Activated CD8-positive, alpha-beta memory T cell treated with anti-CD3 and anti-CD28 coated beads for 48 hours (primary cell): Measurements from ENCODE around the gene CDC42BPA.
"Not testable (repeated sequence)": the region's sequence is repeated elsewhere in the genome, so short reads cannot be mapped to it uniquely, and the experiment has no call there.

ENCODE experiments used
- DNase-seq, 3 experiments: peaks; one replicate each; pipeline ENCODE4 v3.0.0-alpha.2; 2020; ENCODE audit warnings: low read depth in 2 of 3, low spot score in 2 of 3

CDC42BPA gene

DNA sequence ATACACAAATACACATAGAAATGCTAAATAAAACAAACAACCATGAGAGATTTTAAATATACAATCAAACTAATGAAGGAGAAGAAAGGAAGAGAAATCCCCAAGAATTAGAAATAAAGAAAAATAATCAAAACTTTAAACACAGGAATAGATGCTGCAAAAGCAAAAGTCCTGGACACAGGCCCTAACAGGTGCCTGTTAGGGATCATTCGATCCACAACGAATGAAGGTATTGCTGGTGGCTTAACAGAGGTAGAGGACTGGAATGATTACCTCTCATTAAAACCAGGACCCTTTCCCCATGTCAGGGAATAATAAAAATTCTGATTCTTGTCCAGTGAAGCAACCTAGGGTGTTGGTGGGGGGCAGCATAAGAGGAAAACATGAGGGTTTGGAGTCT, 56.8 kb downstream of the CDC42BPA start:
- DNase-seq, result no peak

DNA sequence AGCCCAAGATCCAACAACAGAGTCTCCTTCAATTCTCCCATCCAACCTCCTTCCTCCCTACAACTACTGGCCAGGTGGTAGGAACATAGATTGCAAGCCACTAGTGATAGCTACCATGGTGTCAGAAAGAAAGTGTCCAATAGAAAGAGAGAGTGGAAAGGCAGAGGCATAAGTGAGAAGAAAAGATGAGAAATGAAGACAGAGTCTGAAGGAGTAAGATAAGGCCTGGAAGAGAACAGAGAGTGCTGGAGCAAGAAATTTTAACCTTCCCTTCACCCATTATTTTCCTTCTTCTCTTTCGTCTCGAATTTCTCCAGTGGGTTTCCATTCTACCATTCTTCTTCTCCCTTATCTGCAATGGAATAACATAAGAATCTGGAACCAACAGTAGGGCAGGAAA, 57.9 kb downstream of the CDC42BPA start:
- DNase-seq, result no peak

DNA sequence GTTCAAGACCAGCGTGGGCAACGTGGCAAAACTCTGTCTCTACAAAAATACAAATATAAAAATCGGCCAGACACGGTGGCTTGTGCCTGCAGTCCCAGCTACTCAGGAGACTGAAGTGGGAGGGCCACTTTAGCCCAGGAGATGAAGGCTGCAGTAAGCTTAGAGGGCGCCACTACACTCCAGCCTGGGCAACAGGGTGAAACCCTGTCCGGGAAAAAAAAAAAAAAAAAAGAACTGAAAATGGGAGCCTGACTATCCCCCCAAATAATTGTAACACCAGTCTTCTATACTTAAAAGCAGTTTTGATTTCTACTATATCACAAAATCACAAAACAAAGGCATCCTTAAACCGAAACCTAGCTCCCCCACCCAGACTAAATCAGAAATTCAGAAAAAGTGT, 60.3 kb downstream of the CDC42BPA start:
- DNase-seq, result no peak

DNA sequence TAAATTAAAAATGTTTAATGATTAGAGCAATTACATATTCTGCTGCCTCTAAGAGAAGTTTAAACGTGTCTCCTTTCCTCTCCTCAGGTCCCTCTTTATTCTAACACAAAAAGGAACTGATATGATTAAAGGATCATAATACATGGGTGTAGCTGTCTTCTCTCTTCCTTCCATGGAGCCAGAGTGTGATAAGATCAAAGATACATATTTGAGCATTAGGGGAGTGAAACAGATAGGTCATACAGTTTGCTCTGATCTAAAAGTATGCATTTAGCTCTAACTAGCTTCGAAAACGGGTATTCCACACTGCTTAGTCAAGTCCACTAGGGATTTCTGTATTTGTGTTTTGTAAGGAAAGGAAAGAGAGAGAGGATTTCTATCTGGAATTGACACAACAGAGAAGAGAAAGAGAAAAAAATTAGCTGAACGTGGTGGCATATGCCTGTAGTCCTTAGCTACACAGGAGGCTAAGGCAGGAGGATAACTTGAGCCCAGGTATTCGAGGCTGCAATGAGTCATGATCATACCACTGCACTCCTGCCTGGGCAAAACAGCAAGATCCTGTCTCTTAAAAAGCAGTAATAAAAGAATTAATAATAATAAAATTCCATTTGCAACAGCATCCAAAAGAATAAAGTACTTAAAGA, 63.1 kb downstream of the CDC42BPA start:
- DNase-seq, result no peak

DNA sequence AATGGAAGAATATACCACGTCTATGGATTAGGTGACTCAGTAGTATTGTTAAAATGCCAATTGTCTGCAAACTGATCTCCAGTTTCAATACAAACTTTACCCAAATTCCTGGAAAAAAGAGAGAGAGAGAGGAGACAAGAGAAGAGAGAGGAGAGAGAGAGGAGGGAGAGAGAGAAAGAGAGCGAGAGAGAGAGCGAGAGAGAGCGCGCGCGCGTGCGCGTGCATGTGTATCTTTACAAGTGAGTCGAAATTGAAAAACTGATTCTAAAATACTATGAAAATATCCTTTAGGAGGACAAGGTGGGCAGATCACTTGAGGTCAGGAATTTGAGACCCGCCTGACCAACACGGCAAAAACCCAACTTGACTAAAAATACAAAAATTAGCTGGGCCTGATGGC, 65.2 kb downstream of the CDC42BPA start:
- DNase-seq, result no peak

DNA sequence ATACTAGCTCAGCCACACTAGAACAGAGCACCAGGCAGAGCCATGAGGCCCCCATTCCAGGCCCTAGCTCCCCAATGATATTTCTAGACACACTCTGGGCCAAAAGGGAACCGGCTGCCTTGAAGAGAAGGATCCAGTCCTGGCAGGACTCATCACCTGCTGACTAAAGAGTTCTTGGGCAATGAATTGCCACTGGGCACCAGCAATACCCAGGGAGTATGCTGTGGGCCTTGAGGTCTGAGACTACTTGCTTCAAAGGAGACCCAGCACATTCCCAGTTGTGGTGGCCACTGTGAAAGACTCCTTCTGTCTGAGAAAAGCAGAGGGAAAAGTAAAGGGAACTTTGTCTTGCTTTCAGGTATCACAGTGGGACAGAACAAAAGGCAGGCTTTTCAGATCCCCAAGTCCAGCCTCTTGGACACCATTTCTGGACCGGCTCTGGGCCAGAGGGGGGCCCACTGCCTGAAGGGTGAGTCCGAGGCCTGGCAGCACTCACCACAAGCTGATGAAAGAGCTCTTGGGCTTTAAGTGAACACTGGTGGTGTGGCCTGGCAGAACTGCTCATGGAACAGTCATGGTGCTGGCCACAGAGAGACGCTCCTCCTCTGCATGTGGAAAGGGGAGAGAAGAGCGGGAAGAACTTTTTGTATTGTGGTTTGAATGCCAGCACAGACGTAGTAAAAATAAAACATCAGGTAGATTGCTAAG, 72.5 kb downstream of the CDC42BPA start:
- no peak for DNase-seq

DNA sequence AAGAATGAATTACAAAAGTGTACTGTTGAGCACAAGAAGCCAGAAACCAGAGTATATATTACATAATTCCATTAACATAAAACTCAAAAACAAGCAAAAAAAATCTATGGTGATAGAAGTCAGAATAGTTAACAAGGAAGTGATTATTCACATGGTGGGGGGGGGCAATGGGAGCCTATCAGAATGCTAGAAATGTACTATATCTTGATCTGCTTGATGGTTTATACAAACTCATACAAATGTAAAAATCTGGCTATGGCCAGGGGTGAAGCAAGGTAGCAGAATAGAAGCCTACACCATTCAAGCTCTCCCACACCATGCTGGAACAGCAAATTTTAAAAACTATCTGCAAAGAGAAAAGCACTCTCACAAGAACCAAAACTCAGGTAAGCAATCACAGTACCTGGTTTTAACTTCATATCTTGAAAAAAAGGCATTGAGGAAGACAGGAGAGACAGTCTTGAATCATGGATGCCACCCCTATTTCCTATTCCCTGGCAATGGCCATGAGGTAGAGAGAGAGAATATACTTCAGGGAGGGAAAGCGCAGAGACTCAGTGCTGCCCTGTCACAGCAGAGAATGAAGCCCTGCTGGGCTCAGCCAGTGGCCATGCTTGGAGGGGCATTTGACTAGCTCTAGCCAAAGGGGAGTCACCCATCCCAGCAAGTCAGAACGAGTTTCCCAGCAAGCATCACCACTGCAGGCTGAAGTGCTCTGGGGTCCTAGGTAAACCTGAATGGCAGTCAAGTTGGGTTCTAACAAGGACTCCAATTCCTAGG, 73.8 kb downstream of the CDC42BPA start:
- DNase-seq, result no peak

DNA sequence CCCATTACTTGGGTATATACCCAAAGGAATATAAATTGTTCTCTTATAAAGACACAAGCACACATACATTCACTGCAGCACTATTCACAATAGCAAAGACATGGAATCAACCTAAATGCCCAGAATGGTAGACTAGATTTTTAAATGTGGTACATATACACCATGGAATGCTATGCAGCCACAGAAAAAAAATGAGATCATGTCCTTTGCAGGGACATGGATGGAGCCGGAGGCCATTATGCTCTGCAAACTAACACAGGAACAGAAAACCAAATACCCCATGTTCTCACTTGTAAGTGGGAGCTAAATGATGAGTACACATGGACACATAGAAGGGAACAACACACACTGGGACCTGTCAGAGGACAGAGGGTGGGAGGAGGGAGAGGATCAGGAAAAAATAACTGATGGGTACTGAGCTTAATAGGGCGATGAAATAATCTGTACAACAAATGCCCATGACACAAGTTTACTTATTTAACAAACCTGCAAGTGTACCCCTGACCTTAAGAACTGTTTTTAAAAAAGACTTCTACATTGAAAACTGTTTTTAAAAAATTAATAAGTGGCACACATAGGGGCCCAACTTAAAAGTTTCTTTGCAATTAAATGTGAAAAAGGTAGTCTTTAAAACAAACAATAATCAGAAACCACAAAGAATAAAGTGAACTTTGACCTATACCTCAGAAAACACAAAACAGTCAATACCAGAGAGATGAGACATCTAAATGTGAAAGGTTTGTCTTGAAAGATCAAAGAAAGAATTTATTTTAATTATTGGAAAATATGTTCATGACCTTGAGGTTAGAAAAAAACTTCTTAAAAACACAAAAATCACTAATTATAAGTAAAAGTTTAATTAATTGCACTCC, 75.2 kb downstream of the CDC42BPA start:
- DNase-seq, result no peak

DNA sequence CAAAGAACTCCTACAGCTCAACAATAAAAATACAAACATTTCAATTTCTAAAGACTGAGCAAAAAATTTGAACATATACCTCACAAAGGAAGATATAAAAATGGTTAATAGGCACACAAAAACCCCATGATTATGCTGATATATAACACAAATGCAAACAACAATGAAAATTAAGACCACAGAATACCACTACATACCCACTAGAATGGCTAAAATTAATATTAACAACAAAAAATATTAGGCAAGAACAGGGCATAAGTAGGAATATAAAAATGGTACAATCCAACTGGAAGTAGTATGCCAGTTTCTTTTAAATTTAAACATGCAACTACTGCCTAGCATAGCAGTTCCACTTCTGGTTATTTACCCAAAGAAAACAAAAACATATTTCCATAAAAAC, 77.3 kb downstream of the CDC42BPA start:
- no peak for DNase-seq

DNA sequence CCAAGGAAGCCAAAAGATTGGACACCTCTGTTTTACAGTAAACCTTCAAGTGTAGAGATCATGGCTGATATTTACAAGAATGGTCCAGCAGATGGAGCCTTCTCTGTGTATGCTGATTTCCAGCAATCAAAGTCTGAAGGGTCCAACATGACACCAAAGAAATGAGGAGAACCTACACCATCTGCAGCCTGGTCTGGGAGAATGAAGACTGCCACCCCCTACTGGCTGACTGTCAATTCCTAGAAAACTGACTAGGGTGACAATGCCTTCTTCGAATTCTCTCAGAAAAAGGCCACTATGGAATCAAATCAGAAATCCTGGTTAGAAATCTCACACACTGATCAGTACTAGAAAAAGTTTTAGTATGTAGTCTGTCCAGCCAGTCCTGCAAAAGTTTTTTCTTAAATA, 83.3 kb downstream of the CDC42BPA start:
- DNase-seq, result no peak

DNA sequence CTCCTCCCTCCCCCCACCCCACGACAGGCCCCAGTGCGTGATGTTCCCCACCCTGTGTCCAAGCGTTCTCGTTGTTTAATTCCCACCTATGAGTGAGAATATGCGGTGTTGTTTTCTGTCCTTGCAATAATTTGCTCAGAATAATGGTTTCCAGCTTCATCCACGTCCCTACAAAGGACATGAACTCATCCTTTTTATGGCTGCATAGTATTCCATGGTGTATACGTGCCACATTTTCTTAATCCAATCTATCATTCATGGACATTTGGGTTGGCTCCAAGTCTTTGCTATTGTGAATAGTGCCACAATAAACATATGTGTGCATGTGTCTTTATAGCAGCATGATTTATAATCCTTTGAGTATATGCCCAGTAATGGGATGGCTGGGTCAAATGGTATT, 87.2 kb downstream of the CDC42BPA start:
- DNase-seq, result not testable (repeated sequence)

DNA sequence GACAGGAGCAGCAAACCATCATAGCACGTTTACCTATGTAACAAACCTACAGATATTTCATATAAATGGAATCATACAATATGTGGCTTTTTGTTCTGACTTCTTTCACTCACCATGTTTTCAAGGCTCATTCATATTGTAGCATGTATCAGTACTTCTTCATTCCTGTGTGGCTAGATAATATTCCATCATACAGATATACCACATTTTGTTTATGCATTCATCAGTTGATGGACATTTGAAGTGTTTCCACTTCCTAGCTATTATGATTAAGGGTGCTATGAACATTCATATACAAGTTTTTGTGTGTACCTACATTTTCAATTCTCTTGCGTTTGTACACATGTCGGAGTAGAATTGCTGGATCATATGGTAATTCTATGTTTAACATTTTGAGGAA, 90.1 kb downstream of the CDC42BPA start:
- DNase-seq, result no peak

DNA sequence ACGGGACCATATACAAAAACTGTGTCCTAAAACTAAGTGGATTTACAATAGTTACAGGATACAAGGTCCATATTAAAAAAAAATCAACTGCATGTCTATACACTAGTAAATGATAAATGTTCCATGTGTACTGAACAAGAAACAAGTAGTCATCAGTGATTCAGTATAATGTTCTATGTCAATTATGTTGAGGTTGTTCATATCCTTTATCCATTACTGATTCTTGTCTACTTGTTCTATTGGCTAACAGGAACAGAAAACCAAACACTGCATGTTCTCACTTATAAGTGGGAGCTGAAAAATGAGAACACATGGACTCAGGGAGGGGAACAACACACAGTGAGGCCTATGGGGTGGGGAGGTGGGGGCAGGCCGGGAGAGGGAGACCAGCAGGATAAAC, 90.5 kb downstream of the CDC42BPA start:
- no peak for DNase-seq

DNA sequence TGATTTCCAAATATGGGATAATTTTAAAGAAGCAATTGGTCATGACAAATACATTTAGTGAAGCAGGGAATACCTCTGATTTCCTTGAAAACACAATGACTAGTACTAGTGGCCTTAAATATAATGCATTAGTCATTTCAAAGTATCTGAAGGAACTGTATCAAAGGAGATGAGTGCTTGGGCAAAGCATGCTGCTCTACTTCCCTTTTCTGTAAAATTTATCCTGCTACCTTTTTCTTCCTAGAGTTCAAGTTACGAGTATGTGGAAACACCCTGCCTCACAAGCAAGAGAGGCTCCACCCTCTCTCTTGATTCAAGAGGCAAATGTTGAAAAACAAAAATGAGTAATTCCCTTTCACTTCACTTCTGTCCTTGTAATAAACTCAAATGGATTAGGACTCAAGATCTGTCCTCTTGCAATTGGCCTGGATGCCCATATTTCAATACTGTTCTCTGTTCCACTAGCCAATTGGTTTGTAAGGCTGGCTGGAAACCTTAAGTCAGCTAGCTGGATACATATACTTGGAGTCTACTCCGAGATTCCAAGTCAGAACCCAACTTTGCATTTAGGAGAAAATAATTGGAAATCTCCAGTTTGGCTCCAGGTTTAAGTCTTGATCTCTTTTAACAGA, 92.5 kb downstream of the CDC42BPA start:
- no peak for DNase-seq

DNA sequence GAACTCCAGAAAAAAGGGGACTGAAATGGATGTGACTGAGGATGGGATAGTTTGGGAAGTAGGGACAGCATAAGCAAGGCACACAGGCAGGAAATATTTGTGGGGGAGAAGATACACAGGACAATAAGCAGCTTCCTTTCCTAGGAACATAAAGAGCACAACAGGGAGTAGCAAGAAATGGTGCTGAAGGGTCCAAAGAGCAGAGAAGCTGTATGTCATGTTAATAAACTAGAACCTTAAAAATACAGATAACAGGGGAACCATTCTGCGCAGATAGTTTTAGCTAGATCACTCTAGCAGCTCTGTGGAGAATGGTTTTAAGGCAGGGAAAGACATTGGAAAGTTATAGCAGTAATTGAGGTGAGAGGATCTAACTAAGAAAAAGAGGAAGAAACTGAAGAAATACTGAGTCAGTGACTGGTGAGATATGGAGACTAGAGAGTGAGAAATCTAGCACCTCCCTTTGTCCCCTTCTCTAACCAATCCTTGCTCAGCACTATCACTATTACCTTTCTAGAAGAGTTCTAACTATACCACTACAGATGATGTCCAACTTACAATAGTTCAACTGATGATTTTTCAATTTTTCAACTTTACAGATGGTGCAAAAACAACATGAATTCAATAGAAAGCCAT, 95.0 kb downstream of the CDC42BPA start:
- no peak for DNase-seq

DNA sequence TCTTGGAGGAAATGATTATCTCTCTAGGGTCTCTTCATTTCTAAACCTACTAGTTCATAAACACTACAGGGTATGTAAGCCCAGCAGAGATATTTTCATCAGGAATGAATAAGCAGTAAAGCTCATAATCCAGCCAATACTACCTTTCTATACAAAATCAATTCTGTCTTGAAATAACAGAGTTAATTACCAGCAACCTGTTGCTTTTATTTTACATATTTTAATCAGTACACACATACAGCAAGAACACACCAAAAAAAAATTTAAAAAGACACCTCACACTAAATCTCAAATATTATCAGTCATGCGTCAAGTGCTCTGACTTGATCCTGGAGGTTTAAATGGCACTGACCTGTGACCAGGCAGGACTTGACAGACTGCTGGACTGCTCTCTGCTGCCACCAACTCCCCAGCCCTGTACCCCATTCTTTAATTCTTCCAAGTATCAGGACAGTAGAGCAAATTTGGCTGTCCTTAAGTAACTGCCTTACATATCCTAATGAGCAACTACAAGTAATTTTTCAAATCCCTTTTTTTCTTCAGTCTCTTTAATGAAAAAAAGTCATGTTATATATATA, 98.5 kb downstream of the CDC42BPA start:
- no peak for DNase-seq

DNA sequence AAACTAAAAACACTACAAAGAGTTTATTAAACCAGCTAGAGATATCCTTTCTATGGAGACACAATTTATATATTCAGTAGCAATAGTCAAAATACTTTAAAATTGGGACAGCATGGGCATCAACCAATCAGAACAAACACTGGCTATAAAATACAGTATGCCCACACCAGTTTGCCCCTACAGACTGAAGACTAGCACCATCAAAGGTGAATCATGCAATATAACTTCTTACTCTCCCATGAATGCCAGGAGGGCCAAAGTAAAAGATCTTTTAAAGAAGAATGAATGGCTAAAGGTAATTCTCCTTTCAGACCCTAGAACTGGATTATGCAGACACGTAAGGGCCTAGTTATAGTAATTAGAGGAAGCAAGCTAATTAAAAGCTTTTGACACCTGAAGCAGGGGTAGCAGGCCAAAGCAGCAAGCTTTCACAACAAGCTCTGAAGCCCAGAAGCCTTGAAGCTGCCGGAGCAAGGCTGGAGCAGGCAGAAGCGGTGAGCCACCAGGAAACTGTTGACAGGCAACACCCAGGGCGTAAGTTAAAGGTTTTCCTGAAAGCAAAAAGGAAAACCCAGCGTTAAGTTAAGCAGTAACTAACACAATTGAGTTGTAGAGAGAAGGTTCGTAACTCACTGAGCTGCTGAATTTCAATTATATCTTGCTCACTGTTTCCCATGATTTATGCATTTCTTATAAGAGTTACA, 99.3 kb downstream of the CDC42BPA start:
- no peak for DNase-seq

DNA sequence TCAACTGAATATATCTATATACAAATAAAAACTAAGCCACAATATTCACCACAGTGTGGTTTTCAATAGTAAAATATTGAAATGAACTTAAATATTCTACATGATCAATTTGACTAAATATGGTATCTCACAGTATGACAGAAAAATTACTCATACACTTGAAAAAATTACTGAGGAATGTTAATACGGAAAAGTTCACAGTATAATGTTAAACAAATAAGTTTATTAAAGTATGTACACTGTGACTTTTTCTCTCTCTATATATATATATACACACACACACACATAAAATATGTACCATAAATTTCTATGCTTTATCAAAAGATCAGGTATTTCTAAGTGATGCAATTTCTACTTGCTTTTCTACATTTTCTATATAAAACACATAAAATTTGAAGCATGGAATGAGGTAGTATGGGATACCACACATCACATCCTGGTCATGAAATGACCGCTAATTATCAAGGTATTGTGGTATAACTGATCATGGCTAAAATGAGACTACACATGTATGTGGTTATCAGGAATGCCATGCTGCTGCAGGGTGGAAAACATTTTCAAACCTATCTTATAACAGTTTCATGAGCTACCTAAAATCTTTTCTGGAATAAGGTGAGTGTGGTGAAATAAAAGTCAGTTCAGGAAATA, 102.3 kb downstream of the CDC42BPA start:
- no peak for DNase-seq

DNA sequence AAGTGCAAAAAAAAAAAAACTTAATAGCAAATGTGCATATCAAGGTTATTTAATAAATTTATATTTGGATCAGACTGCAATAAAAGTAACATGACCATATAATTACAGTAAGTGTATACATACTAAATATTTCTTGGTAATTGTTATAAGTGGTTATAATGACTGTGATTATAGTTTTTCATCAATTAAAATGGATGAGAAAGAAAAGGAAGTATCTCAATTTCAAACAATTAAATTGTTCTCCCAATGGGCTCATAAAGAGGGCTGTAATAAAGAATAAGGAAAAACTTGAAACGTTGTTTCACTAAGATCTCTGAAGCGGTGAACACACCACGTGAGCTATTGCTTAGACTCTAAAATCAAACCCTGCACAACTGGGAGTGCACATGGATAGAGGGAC, 104.1 kb downstream of the CDC42BPA start:
- no peak for DNase-seq
